GM12878 (cell line): ENCODE measurements around the gene IMP3. TPM values are rescaled to one million over a fixed set of nuclear protein-coding genes. Genes with fewer than 3 reads are reported as not detected.

Source experiments
- ATAC-seq: fragments of 200-7000 bp; cut with Tn5 transposase; 3 replicates; pipeline ENCODE4 v1.9.1; 2020; ENCODE audit warnings: mild to moderate bottlenecking, moderate library complexity
- BruUV-seq: library from RNA; stranded (reverse); fragments of 400-500 nt; replicated peaks from 2 replicates; lab custom pipeline; 2021; lab: Mats Ljungman, UMichigan
- CTCF ChIA-PET: fragments of 300-600 bp; sonication (Branson Sonifier 250); formaldehyde crosslinking; extraction: SDS; loops from one replicate; lab custom pipeline; 2021; ENCODE audit warnings: inconsistent platforms; lab: Yijun Ruan, JAX
- POLR2A ChIA-PET: fragments of 350-600 bp; formaldehyde crosslinking; extraction: SDS; loops from one replicate; lab custom pipeline; 2021; ENCODE audit warnings: inconsistent platforms; lab: Charles Lee
- RAD21 ChIA-PET: fragments of 300-600 bp; sonication (Branson Sonifier 250); formaldehyde crosslinking; loops from one replicate; lab custom pipeline; 2023; ENCODE audit warnings: antibody characterized with exemption; ENCODE audit not compliant: unreplicated experiment; lab: Charles Lee
- SMC1A ChIA-PET: fragments of 300-600 bp; sonication (Branson Sonifier 250); formaldehyde crosslinking; loops from one replicate; lab custom pipeline; 2023; ENCODE audit not compliant: unreplicated experiment, uncharacterized antibody; lab: Charles Lee
- DNase-seq: peaks from one replicate; pipeline ENCODE4 v3.0.0-alpha.2; 2011; ENCODE audit warnings: low read depth, low spot score
- FAIRE-seq: peaks from 3 replicates; lab custom pipeline; 2011; peaks lifted over from hg19 to GRCh38; lab: Jason Lieb, UNC
- H2AFZ ChIP-seq: 2 replicates; pipeline ENCODE4 v1.6.0; 2011; ENCODE audit warnings: low read depth, low read length, control low read depth; ENCODE audit not compliant: control insufficient read depth
- H3K27ac ChIP-seq: 2 replicates; pipeline ENCODE4 v1.5.1; 2011; ENCODE audit warnings: control low read depth; ENCODE audit not compliant: control insufficient read depth, insufficient read depth
- H3K27me3 ChIP-seq, 2 experiments: replicated peaks in 1 of 2; 2 replicates each; pipeline versions ENCODE4 v1.6.0 to v1.6.1; 2011; ENCODE audit warnings: low read length in 1 of 2; ENCODE audit not compliant: control insufficient read depth in 2 of 2, insufficient read depth in 2 of 2
- H3K36me3 ChIP-seq, 2 experiments: 2 replicates each; pipeline ENCODE4 v1.5.1; 2011; ENCODE audit warnings: low read length in 1 of 2; ENCODE audit not compliant: control insufficient read depth in 2 of 2, insufficient read depth in 2 of 2
- H3K4me1 ChIP-seq: 2 replicates; pipeline ENCODE4 v1.6.1; 2011; ENCODE audit warnings: mild to moderate bottlenecking, low read length, moderate library complexity, mixed read lengths; ENCODE audit not compliant: control insufficient read depth, insufficient read depth
- H3K4me2 ChIP-seq: 2 replicates; pipeline ENCODE4 v1.6.0; 2011; ENCODE audit warnings: control low read depth; ENCODE audit not compliant: control insufficient read depth, insufficient read depth
- H3K4me3 ChIP-seq: fragments of 200-600 bp; sonication (generic); 2 replicates; pipeline ENCODE4 v1.5.1; 2016
- H3K79me2 ChIP-seq: 2 replicates; pipeline ENCODE4 v1.6.0; 2011; ENCODE audit warnings: low read length; ENCODE audit not compliant: control insufficient read depth, insufficient read depth
- H3K9ac ChIP-seq: 2 replicates; pipeline ENCODE4 v1.8.0; 2011; ENCODE audit warnings: low read length, control low read depth, mixed read lengths; ENCODE audit not compliant: control insufficient read depth, insufficient read depth
- H3K9me3 ChIP-seq: replicated peaks from 3 replicates; pipeline ENCODE4 v1.5.1; 2011; ENCODE audit warnings: mild to moderate bottlenecking, low read length; ENCODE audit not compliant: control insufficient read depth, insufficient read depth
- H4K20me1 ChIP-seq: 2 replicates; pipeline ENCODE4 v1.6.0; 2011; ENCODE audit not compliant: control insufficient read depth, insufficient read depth
- MXI1 ChIP-seq: fragments of 150-350 bp; IDR thresholded peaks from 2 replicates; pipeline ENCODE4 v1.6.1; 2011; ENCODE audit warnings: low read depth, mild to moderate bottlenecking, inconsistent platforms, low read length, improper control_type of control experiment
- NBN ChIP-seq: fragments of 450-650 bp; IDR thresholded peaks from 2 replicates; pipeline ENCODE4 v1.6.1; 2016
- TBL1XR1 ChIP-seq: IDR thresholded peaks from 2 replicates; pipeline ENCODE4 v1.6.1; 2012; ENCODE audit warnings: low read depth, low read length, improper control_type of control experiment
- YY1 ChIP-seq: IDR thresholded peaks from 2 replicates; pipeline ENCODE4 v1.6.1; 2011; ENCODE audit warnings: low read depth, mild to moderate bottlenecking, low read length
- ZBED1 ChIP-seq: IDR thresholded peaks from 2 replicates; pipeline ENCODE4 v1.6.1; 2016; ENCODE audit warnings: borderline replicate concordance
- WGBS: methylation state at CpG from one replicate; pipeline ENCODE4 v1.1.6; 2016; ENCODE audit warnings: low lambda C conversion rate; ENCODE audit not compliant: insufficient replicate concordance, insufficient coverage; ENCODE audit errors: missing lambda C conversion rate; 5-methylcytosine and 5-hydroxymethylcytosine counted together
- in situ Hi-C: fragments of 300-500 bp; cut with MboI; formaldehyde crosslinking; loops from 9 replicates; pipeline ENCODE4 v1.14.3; 2018; ENCODE audit warnings: mixed read lengths
- intact Hi-C: fragments of 100-400 bp; cut with micrococcal nuclease; formaldehyde crosslinking; loops from one replicate; pipeline ENCODE4 v1.14.2; 2022; ENCODE audit not compliant: unreplicated experiment
- polyA plus RNA-seq, 11 experiments: library from polyadenylated mRNA; depleted of rRNA in 4 of 11; unstranded in 6 of 11; stranded (reverse) in 5 of 11; fragments of >200 nt; fragmentation: Nextera tagmentation in 4 of 11; fragmentation: Illumina TruSeq in 1 of 11; extraction: Ambion mirVana in 4 of 11; extraction: Trizol in 1 of 11; gene quantifications; 1 replicate in 1 of 11; 2 replicates in 10 of 11; pipeline versions ENCODE4 v1.2.1 to v1.2.3, GENCODE V29; 2011 to 2016; ENCODE audit warnings: inconsistent platforms in 2 of 11, missing spikeins in 2 of 11, low read depth in 1 of 11
- total RNA-seq, 4 experiments: library from RNA; depleted of rRNA in 3 of 4; stranded (reverse); fragments of >200 nt in 3 of 4; fragmentation: Illumina TruSeq in 1 of 4; extraction: Trizol in 1 of 4; gene quantifications; 2 replicates each; pipeline versions ENCODE4 v1.2.1 to v1.2.3, GENCODE V29; 2013 to 2021

Gene IMP3
- total and polyA plus RNA-seq, 10 of the 15 experiments (the other 5 are each of a cell fraction or from before 2014, with no cell fraction given) = 13.3 to 208 (median 85.2) TPM

- Histone ChIP-seq H4K20me1 (no peaks in the 10 kb centered on the region), H3K27ac (no peak overlapping the region), H3K79me2 (no peaks in the 10 kb centered on the region), H3K9me3 (no peaks in the 10 kb centered on the region), H3K27me3 (peaks cover 0 to 2% of the 10 kb centered on the region in 2 experiments; a peak in 2 of 4 replicates), H2AFZ (peak overlapping the region; percentile 85), H3K4me1 (0 out of 2 replicates have a peak, but pooled peaks cover 2% of the 10 kb centered on the region), H3K9ac (peak overlapping the region; percentile 62), H3K4me3 (peak overlapping the region; percentile 91), H3K36me3 (no peaks in the 10 kb centered on the region), H3K4me2 (peak overlapping the region; percentile 94)
- peak; percentile 18 for ATAC-seq
- ChIA-PET SMC1A (no interaction called here), CTCF (interaction anchor here (0.6 to 2.9 kb wide), 11 partner anchors 9 to 280 kb away, joined by 3 to 27 read pairs (median 4); partner anchors contain the start of genes IMP3, MAN2C1 and SNUPN), RAD21 (interaction anchor here (1.1 to 2.6 kb wide), 4 partner anchors 23 to 281 kb away, joined by 3 to 10 read pairs (median 6); partner anchors contain the start of genes MAN2C1 and SNUPN), POLR2A (interaction anchor here (0.6 to 2.0 kb wide), 6 partner anchors 9 to 870 kb away, joined by 3 to 12 read pairs (median 4); partner anchors contain the start of genes IMP3, MAN2C1 and SNUPN)
- no peak for TF ChIP-seq TBL1XR1
- TF ChIP-seq NBN = no peak
- peak; percentile 3; the same call in 1 of the 2 replicates for TF ChIP-seq YY1
- no peak for TF ChIP-seq MXI1
- TF ChIP-seq ZBED1 = no peak
- no peak for DNase-seq
- in situ Hi-C loops (no loop called here), intact Hi-C loops (loop anchor here (10.0 kb wide), 1 partner anchor 714 kb away; the partner anchor contains the start of gene COX5A)
- TSS peak; percentile 65 for BruUV-seq
- WGBS = 24% methylated on average over 32 of the region's 34 CpGs
- no peak for FAIRE-seq
Measured at GRCh38 chr15:75648156-75649000, 8.4 kb upstream of the IMP3 start.
